H1 (cell line): Measurements from ENCODE around the gene NT5DC1. TPM values are rescaled to one million over a fixed set of nuclear protein-coding genes. Genes with fewer than 3 reads are reported as not detected.

Source experiments
- CTBP2 ChIP-seq: IDR thresholded peaks from 2 replicates; pipeline ENCODE4 v1.7.0; 2011; ENCODE audit warnings: borderline replicate concordance, mild to moderate bottlenecking, moderate library complexity, mixed read lengths, low read length; ENCODE audit not compliant: insufficient read depth, insufficient read length
- EP300 ChIP-seq, 2 experiments: IDR thresholded peaks; 1 replicate in 1 of 2; 2 replicates in 1 of 2; pipeline ENCODE4 v1.6.1; 2011 to 2012; ENCODE audit warnings: low read depth in 2 of 2, low read length in 2 of 2, mild to moderate bottlenecking in 2 of 2, borderline replicate concordance in 1 of 2, inconsistent platforms in 1 of 2, moderate library complexity in 1 of 2
- GABPA ChIP-seq: IDR thresholded peaks from 2 replicates; pipeline ENCODE4 v1.6.1; 2011; ENCODE audit warnings: mild to moderate bottlenecking, low read length, moderate library complexity, borderline replicate concordance; ENCODE audit not compliant: insufficient read depth
- RFX5 ChIP-seq: IDR thresholded peaks from 2 replicates; pipeline ENCODE4 v1.6.1; 2011; ENCODE audit warnings: low read depth, low read length, improper control_type of control experiment, borderline replicate concordance
- SRF ChIP-seq: IDR thresholded peaks from 2 replicates; pipeline ENCODE4 v1.6.1; 2011; ENCODE audit warnings: mild to moderate bottlenecking, low read depth, low read length, moderate library complexity
- TCF12 ChIP-seq: IDR thresholded peaks from 2 replicates; pipeline ENCODE4 v1.6.1; 2011; ENCODE audit warnings: low read depth, mild to moderate bottlenecking, low read length
- polyA plus RNA-seq, 7 experiments: library from polyadenylated mRNA; depleted of rRNA in 3 of 7; stranded (reverse) in 5 of 7; unstranded in 2 of 7; fragments of >200 nt in 5 of 7; fragments of 200-250 nt in 2 of 7; gene quantifications; 1 replicate in 5 of 7; 2 replicates in 1 of 7; 4 replicates in 1 of 7; pipeline versions ENCODE4 v1.2.1 to v1.2.3, GENCODE V29; 2011 to 2013; ENCODE audit warnings: missing spikeins in 2 of 7, mixed read lengths in 2 of 7
- total RNA-seq: library from RNA; stranded (reverse); fragmentation: NEBNext Ultra II Directional; extraction: Animal tissue kit (Norgen Biotek cat#: 25700); gene quantifications from 2 replicates; pipeline ENCODE4 v1.2.1, GENCODE V29; 2021
- TF ChIP-seq, protein P1 (sequence below): IDR thresholded peaks from 2 replicates; pipeline ENCODE4 v1.6.1; 2011; ENCODE audit warnings: low read length, improper control_type of control experiment

NT5DC1 gene
- total and polyA plus RNA-seq, 2 of the 8 experiments (the other 6 are each of a cell fraction or from before 2014, with no cell fraction given) = 25.3 to 72.7 TPM

DNA sequence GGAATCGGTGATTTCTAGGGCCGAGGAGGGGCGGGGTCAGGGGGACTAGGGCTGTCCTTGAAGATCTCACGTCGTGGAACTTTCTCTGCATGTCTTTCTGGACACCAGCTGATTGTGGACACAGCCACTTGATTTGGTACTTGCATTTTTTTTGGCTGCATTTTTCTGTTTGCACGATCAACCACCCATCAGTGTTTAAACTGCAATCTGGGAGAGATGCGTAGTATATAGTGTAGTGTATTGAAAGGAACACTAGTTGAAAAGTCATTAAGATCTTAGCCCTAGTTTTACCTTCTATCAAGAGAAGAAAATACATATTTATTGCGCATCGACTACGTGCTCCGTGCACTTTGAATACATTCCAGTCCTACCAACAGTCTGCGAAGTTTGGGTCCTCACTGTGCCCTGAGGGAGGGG lies 657 bp downstream of the NT5DC1 start (continued):
- TF ChIP-seq EP300 (IDR thresholded peaks at IDR 0.05; ENCODE audit: borderline replicate concordance in 1 of 2, low read depth in 2 of 2, low read length in 2 of 2) = no peak
- no peak for TF ChIP-seq TCF12
- TF ChIP-seq CTBP2 = no peak
- TF ChIP-seq, protein P1, sequence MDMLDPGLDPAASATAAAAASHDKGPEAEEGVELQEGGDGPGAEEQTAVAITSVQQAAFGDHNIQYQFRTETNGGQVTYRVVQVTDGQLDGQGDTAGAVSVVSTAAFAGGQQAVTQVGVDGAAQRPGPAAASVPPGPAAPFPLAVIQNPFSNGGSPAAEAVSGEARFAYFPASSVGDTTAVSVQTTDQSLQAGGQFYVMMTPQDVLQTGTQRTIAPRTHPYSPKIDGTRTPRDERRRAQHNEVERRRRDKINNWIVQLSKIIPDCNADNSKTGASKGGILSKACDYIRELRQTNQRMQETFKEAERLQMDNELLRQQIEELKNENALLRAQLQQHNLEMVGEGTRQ = no peak
- no peak for TF ChIP-seq RFX5
- no peak for TF ChIP-seq SRF
- no peak for TF ChIP-seq GABPA
- TF ChIP-seq, all 59 proteins: peak for 0
